C1 segment of cervical spinal cord (tissue), 14 donors: ENCODE data around the gene STIM2.
"Not testable (repeated sequence)": the region's sequence is repeated elsewhere in the genome, so short reads cannot be mapped to it uniquely, and the experiment has no call there.

ENCODE experiments used
- DNase-seq, 14 donors: peaks; one replicate each; lab custom pipeline; 2025; lab: John Stamatoyannopoulos, UW

STIM2 gene

DNA sequence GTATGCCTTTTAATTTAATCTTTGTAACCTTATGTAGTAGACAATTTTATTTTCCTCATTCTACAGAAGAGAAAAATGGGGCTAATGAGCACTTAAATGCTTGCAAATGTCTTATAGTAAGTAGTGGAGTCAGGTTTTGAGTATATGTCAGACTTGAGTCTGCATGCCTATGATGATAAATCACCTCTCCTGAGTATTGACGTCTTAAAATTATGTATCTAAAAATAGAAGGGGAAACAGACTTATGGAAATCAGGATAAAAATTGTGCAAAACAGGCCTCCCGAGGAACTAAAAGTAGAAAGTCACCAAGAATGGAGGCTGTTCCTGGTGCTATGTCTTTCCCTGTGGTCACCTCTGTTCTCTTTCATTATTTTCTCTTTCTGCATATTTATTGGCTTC, 92.7 kb downstream of the STIM2 start:
- no peak for DNase-seq

DNA sequence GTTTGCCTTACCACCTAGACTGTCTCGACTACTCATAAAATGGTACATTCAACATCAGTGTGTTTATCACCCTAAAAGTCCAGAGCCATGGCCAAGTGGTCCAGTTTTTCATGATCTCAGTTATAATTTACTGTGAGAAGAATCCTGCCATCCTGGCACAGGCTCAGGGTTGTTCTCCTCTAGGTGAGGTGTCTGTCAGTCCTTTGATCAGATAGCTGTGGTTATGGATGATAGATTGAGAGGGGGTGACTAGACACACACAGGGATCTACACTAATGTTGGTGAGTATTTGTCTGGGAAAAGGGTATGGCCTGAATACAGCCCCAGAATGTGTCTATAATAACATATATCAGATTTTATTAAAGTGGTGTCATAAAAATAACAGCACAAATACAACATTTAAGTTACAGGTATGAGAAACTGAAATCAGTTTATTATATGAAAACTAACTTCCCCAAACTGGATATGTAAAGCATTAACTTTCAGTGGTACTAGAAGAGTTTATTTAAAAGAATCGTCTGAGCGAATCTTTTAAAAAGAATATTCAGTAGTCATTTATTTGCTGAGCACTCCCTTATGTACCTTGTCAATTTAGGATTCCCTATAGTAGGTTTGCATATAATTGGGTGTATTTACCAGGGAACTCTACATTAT, 93.3 kb downstream of the STIM2 start:
- no peak for DNase-seq

DNA sequence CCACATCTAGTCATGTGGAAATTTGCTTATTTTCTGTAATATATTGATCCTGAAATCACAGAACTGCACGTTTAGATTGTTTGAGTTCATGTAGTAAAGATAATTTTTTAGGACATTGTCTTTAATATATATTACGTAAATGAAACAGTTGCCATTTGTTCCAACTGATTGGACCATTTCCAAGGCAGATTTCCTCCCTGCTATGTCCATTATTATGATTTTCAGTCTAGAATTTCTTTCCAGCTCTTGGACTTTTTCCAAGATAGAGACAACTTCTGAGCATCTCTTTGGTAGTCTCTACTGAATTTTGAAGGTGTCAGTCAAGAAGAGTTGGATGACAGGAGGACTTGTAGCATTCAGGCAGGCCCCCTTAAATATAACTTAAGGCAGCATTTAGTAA, 94.6 kb downstream of the STIM2 start:
- DNase-seq: no peak

DNA sequence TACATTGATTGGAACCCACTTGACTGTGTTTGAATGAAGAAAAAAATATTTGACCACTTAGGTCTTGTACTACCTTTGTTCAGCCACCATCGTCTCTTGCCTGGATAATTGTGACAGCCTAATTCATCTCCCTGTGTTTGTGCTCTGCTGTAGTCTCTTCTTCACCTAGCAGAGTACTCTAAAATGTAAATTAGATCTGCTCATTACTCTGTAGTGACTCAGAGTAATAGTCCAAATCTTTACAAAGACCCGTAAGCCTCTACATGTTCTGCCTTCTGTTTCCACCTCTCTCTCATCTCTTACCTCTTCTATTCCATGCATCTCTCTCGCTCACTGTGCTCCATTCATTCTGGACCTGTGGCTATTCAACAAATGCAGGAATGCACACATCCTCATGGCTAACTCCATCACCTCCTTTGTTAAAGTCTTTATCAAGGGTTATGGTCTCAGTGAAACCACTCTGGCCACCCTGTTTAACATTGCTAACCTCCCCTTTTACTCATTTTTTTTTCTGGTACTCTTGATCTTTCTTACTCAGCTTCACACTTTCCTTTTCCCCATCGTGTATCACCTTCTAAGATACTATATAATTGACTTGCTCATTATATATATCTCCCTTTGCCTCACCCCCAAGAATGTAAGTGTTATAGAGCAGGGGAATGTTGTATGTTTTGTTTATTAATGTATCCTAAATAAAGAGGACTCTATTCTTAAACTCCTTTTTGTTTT, 98.4 kb downstream of the STIM2 start:
- DNase-seq: no peak

DNA sequence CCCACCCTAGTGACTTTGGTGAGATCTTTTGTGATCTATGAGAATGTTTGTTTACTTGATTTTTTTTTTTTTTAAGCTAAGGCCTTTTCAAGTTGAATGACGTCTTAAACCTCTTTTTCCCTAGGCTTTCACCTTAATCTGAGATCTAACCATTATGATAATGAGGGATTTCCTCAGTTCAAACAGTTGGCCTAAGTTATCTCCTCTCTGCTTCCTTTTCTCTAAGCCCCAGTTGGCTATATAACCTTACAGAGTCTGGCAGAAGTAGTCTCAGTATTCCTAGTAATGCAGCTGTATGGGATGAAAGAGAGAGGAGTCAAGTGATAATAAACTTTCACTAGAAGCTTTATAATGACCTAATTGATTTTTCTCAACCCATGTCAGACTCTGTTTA, 99.0 kb downstream of the STIM2 start:
- DNase-seq: no peak

DNA sequence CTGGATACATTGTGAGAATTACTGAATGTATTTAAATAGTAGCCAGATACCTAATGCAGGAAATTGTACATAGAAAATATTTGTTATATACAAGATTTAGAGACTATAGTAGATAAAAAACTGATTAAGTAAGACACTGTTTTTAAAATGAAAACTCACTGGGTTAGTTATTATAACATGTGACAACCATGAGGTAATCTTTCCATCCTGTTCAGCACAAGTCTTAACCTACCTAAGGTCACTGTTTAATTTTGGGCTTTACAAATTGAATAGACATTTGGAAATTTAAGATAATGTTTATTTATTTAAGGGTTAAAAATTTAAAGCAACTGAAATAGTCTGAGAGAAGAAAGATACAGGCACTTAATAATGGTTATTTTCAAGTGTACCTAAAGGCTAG, 102.1 kb downstream of the STIM2 start:
- no peak for DNase-seq

DNA sequence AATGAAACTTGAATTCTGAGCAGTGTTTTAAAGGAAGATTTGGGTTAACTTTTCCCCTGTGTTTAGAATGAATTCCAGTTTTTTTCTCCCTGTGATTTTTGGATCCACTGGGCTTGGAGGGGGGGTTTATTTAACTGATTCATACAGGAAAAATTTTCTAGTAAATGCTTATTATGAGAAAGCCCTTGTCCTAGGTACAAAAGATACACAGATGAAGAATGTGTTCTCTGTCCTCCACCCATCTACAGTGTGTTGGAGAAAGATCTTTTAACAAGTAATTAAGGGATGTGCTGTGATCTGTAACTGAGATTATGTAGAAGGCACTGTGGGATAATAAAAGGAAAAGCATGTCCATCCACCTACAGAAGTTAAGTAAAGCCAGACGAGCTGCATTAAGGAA, 103.9 kb downstream of the STIM2 start:
- DNase-seq: no peak

DNA sequence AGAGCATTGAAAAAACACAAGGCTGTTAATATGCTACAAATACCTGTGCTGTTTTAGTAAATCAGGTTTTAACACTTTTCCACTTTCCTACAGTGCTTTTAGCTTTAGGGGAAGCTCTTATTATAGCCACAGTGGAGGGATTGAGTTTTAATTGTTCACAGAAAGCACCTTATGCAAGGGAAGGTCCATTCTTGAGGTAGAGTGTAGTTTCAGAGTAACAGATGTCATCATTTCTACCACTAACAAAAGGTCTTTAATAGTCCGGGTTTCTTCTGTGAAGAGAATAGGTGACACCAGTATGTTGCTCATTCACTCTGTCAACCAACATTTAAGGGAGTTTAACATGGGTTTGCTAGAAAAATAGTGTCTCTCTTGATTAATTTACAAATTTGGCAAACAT, 104.4 kb downstream of the STIM2 start:
- DNase-seq: no peak

DNA sequence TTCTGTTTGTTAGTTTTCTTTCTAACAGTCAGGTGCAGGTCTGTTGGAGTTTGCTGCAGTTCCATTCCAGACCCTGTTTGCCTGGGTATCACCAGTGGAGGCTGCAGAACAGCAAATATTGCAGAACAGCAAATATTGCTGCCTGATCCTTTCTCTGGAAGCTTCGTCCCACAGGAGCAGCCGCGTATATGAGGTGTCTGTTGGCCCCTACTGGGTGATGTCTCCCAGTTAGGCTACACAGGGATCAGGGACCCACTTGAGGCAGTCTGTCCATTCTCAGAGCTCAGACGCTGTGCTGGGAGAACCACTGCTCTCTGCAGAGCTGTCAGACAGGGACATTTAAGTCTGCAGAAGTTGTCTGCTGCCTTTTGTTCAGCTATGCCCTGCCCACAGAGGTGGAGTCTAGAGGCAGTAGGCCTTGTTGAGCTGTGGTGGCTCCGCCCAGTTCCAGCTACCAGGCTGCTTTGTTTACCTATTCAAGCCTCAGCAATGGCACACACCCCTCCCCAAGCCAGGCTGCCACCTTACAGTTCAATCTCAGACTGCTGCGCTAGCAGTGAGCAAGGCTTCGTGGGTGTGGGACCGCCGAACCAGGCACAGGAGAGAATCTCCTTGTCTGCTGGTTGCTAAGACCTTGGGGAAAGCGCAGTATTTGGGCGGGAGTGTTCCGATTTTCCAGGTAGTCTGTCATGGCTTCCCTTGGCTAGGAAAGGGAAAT, 115.0 kb downstream of the STIM2 start:
- DNase-seq: not testable (repeated sequence)

DNA sequence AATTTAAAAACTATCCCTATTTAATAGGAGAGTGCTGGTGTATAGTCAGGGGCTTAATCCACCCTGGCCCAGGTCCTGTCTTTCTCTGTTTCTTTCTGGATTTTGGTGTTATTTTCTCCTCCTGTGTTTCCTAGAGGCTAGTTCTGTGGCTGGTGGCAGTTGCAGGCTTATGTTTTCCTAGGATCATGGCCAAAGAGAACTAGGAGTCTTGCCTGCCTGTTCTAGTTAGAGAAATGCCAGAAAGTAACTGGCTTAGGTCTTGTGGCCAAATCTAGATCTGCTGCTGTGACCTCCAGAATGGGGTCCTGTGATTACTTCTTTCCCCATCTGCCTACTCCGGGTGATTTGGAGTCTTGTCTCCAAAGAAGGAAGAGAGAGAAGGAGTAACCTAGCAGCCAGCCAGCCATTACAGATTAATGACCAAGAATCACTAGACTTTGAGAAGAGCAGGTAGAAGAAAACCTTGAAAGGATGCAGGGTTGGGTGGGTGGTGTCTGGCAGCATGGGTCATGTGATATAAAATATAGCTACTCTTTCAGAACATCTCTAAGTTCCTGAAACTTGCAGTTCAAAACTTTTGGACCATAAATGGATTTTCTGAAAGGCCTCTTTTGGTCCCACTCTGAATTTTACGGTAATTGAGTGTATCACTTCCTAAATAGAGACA, 117.9 kb downstream of the STIM2 start:
- peak in 1 of 14 donors; percentile 4 for DNase-seq

DNA sequence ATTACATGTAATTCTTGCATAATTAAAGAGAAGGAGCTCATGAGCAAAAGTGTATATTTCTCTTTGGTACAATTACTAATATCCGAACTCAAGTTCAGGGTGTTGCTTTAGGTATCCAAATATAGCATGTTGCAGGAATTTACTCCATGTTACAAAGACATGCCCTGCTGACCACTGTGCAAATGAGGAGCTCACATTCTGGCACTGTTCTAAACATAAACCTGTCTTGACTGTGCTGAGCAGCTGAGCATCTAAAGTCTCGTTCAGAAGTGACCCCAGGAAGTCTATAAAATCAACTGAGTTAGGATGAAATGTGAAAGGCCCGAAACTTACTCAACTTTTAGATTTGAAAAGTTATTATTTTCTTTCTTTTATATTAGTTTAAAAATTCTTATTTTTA, 124.3 kb downstream of the STIM2 start:
- no peak for DNase-seq

DNA sequence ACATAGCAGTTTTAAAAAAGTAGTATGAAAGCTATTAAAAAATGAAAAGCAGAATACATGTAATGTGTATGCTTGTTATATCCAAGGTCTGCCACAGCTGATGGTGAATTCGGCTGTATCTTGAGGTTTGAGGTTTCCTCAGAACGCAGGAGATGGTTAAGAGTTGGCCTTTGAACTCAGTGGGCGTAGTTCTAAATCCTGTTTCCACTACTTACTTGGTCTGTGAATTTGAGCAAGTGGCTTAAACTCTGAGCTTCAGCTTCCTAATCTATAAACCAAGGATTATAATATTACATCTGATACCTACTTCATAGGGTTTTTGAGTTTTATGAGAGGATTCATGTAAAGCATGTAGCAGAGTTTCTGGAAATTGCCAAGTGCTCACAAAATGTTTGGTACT, 125.2 kb downstream of the STIM2 start:
- no peak for DNase-seq

DNA sequence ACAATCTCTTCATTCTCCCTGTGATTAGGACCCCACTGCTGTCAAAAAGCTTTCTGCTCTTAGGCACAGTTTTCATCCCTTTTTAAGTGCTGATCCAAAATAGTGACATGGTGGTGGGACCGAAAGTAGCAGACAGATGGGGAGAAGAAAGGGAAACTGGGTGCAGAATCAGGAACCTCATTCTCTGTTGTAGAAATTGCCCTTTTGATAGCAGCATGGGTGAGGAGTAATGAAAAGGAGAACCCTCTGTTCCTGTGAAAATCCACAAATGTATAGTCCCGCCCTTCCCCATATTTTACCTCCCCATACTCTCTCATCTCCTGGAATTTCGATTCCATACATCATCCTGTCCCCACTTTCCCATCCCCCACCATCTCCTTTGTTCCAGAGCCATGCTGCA, 126.5 kb downstream of the STIM2 start:
- no peak for DNase-seq

DNA sequence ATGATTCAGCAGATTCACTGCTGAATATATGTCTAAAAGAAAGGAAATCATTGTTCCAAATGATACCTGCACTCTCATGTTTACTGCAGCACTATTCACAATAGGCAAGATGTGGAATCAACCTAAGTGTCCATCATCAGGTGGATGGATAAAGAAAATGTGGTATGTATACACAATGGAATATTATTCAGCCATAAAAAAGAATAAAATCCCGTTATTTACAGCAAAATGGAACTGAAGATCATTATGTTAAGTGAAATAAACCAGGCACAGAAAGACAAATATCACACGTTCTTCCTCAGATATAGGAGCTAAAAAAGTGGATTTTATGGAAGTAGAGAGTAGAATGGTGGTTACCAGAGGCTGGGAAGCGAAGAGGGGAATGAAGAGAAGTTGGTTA, 130.4 kb downstream of the STIM2 start:
- no peak for DNase-seq

DNA sequence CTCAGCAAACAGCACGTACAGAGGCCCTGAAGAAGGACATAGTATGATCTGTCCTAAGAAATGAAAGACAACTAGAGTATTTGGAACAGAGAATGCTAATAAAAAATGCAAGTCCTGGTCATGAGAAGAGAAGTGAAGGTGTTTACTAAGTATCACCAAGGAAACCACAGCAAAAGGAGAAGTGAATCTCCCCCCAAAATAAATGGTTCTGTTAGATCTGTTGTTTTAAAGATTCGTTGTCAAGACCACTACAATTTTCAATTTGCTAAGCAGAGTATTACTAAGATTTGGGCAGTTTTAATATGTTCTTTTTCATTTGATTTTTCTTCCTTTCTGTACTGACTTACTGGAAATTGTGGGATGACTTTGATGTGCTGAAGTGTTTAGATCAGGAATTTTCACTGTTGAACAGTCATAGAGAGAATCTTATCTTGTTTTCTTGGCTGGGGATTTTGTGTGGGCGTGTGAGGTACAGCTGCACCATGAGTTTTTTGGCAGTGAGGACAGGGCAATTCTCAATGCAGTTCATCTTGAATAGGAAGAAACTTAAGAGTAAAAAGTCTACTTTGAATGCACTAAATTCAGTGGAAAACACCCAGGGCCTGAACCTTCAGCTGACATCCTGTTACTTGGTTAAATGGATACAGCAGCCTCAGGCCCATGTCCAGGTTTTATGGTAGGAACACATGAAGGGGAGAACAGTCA, 132.2 kb downstream of the STIM2 start:
- peak in 5 of 14 donors; percentile 5 to 28 (median 15) for DNase-seq

DNA sequence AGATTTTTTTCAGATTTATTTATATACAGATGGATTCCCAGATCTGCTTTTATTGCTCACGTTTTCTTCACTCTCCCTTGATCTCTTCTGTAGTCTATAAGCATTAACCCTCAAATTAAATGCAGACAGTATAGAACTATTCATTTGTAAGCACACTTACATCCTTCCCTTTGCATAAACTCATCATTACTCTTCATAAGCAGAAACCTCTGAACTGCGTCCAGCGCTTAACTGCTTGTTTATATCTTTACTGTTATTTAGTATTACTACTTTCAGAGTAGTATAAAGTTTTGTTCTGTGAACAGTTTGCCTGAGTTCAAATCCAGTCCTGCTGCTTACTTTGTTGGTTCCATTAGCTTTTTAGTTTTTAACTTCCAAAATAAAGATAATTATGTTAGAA, 132.9 kb downstream of the STIM2 start:
- no peak for DNase-seq

DNA sequence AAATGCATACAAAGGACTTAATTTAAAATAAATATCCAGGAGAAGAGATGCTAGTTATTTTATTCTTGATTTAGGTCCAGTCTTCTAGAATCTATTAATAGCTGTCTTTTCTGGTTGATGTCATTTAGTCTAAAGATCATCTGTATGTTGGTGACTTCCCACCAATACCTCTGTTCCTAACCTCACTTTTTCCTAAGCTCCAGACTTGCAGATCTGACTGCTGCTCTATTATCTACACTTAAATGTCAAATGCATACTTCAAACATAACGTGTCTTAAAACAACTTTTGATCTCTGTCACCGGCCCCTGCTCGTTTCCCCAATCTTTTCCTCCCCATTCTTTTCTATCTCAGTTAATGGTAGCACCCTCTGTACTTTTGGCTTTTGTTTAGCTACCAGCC, 133.3 kb downstream of the STIM2 start:
- no peak for DNase-seq

DNA sequence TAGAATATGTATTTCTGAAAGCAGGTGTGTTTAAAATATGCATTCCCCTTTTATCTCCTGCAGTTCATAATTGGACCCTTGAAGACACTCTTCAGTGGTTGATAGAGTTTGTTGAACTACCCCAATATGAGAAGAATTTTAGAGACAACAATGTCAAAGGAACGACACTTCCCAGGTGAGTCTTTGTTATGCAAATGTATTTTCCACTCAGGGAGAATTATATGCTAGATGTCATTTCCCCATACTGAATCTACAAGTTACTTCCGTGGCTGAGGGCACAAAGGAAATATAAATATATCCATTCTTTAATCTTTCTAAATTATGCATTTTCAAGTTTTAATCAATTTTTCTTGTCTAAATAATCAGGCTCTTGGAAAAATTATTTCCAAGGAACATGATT, 134.7 kb downstream of the STIM2 start:
- DNase-seq: no peak

DNA sequence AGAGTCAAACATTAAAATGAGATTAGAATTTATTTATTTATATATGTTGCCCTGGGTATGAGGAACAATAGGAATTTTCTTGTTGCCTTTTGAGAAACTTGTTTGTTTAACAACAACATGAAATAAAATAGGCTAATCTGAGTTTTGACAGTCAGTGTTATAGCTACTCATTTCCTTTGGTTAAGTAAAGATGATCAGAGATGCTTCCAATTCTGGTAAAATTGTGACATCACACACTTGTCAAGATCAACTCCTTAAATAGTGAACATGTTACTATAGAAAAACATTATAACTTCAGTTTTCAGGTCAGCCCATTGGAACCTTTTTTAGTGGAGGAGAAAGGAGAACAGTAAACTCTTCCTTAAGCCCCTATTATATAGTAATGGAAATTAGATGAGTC, 136.1 kb downstream of the STIM2 start:
- DNase-seq: no peak

DNA sequence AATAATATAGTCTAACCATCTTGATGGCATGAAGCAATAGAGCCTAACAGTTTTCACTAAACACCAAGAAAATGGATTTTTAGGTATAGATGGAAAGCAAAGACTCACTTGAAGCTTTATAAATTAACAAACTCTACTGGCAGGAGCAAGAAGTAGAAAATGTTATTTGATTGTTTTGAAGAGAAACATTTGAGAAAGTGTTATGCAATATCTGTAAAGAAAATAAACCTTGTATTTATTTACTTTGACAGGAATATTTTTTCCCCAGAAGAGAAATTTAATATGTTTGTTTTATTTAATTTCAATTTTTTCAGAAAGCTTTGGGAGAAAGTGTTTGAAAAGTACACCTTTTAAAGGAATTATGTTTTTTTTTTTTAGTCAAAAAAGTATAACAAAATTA, 139.0 kb downstream of the STIM2 start:
- DNase-seq: no peak

DNA sequence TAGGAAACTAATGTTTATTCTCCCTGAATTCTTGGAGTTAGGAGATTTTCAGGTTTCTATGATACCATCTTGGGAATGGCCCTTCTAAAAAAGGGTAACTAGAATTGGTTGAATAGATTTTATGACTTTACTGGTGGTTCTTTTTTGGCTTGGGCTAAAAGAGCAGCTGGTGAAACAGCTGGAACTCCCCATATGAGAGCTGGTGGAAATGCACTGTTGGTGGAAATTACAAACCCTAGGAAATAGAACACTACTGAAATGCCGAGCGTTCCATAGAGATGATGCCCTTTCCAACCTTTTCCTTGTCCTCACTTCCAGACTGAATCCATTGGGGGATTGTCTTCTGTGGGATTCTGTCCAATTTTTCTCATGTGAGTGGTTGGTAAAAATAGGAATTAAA, 139.5 kb downstream of the STIM2 start:
- no peak for DNase-seq

DNA sequence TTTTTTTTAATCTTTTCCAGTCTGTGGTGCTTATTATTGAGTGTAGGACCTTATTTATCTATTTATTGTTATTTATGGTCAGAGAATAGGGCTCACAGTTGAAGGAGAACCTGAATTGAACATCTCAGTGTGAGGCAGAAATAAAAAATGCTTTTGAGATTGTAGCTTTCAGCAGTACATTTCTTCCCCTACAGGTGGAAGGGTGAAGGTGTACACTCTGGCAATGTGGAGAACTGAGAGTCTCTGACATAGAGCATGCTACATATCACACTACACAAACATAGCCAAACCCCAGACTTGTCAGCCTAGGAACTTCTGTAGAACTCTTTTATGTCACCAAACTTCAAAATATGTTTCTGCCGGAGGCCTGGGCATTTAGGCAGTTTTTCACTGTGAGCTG, 140.2 kb downstream of the STIM2 start:
- no peak for DNase-seq
